H9 (cell line): ENCODE measurements around the gene UST. TPM values are rescaled to one million over a fixed set of nuclear protein-coding genes. Genes with fewer than 3 reads are reported as not detected.

Source experiments
- DNase-seq: peaks from one replicate; pipeline ENCODE4 v3.0.0-alpha.2; 2017
- H2AFZ ChIP-seq: one replicate; pipeline ENCODE4 v1.6.1; 2013; ENCODE audit warnings: mild to moderate bottlenecking, low read length, control low read depth, moderate library complexity
- H2AK5ac ChIP-seq: 2 replicates; pipeline ENCODE4 v1.6.1; 2013; ENCODE audit warnings: low read length, control low read depth, mixed read lengths; ENCODE audit not compliant: insufficient read length
- H2BK120ac ChIP-seq: one replicate; pipeline ENCODE4 v1.6.1; 2013; ENCODE audit warnings: low read depth, mild to moderate bottlenecking, low read length, control low read depth, inconsistent platforms; ENCODE audit not compliant: poor library complexity, severe bottlenecking
- H2BK12ac ChIP-seq: 2 replicates; pipeline ENCODE4 v1.6.1; 2013; ENCODE audit warnings: low read length, control low read depth, mixed read lengths, low read depth; ENCODE audit not compliant: insufficient read length
- H2BK15ac ChIP-seq: 2 replicates; pipeline ENCODE4 v1.6.1; 2013; ENCODE audit warnings: low read depth, low read length, control low read depth
- H2BK20ac ChIP-seq: one replicate; pipeline ENCODE4 v1.6.1; 2013; ENCODE audit warnings: low read depth, mild to moderate bottlenecking, low read length, control low read depth, inconsistent platforms; ENCODE audit not compliant: poor library complexity, severe bottlenecking
- H2BK5ac ChIP-seq: 2 replicates; pipeline ENCODE4 v1.6.1; 2013; ENCODE audit warnings: low read length, control low read depth, mixed read lengths; ENCODE audit not compliant: insufficient read length
- H3K14ac ChIP-seq: 2 replicates; pipeline ENCODE4 v1.6.1; 2013; ENCODE audit warnings: low read length, control low read depth; ENCODE audit not compliant: insufficient read depth
- H3K18ac ChIP-seq: 2 replicates; pipeline ENCODE4 v1.6.1; 2013; ENCODE audit warnings: low read depth, mild to moderate bottlenecking, mixed read lengths, low read length, control low read depth; ENCODE audit not compliant: insufficient read length
- H3K23ac ChIP-seq: 2 replicates; pipeline ENCODE4 v1.6.1; 2013; ENCODE audit warnings: low read length, control low read depth, mixed read lengths, low read depth; ENCODE audit not compliant: insufficient read length
- H3K23me2 ChIP-seq: 2 replicates; pipeline ENCODE4 v1.6.1; 2013; ENCODE audit warnings: low read depth, mild to moderate bottlenecking, mixed read lengths, low read length, control low read depth; ENCODE audit not compliant: insufficient read length, poor library complexity, severe bottlenecking
- H3K27ac ChIP-seq: 2 replicates; pipeline ENCODE4 v1.5.1; 2013; ENCODE audit warnings: low read length, control low read depth, mixed read lengths, low read depth; ENCODE audit not compliant: insufficient read length
- H3K27me3 ChIP-seq: 2 replicates; pipeline ENCODE4 v1.6.1; 2013; ENCODE audit warnings: low read length, control low read depth, inconsistent platforms; ENCODE audit not compliant: insufficient read depth
- H3K4ac ChIP-seq: 2 replicates; pipeline ENCODE4 v1.6.1; 2013; ENCODE audit warnings: low read depth, mild to moderate bottlenecking, control low read depth, inconsistent platforms, low read length, moderate library complexity
- H3K4me1 ChIP-seq: 2 replicates; pipeline ENCODE4 v1.6.1; 2013; ENCODE audit warnings: low read length, control low read depth, inconsistent platforms; ENCODE audit not compliant: insufficient read depth
- H3K4me2 ChIP-seq: 2 replicates; pipeline ENCODE4 v1.6.1; 2013; ENCODE audit warnings: low read length, control low read depth, mixed read lengths; ENCODE audit not compliant: insufficient read length, insufficient read depth
- H3K56ac ChIP-seq: 2 replicates; pipeline ENCODE4 v1.6.1; 2013; ENCODE audit warnings: low read depth, mild to moderate bottlenecking, mixed read lengths, low read length, control low read depth; ENCODE audit not compliant: insufficient read length
- H3K79me1 ChIP-seq: 2 replicates; pipeline ENCODE4 v1.6.1; 2013; ENCODE audit warnings: low read depth, mild to moderate bottlenecking, moderate library complexity, low read length, control low read depth, inconsistent platforms; ENCODE audit not compliant: insufficient read depth, poor library complexity, severe bottlenecking
- H3K79me2 ChIP-seq: 2 replicates; pipeline ENCODE4 v1.6.1; 2013; ENCODE audit warnings: low read length, control low read depth, inconsistent platforms; ENCODE audit not compliant: insufficient read depth
- H3K9ac ChIP-seq: 2 replicates; pipeline ENCODE4 v1.6.1; 2013; ENCODE audit warnings: low read length, control low read depth, mixed read lengths; ENCODE audit not compliant: insufficient read length; ENCODE audit errors: extremely low read depth
- H3K9me3 ChIP-seq: one replicate; pipeline ENCODE4 v1.6.1; 2013; ENCODE audit warnings: low read depth, low read length, inconsistent platforms; ENCODE audit not compliant: control insufficient read depth
- H3T11ph ChIP-seq: one replicate; pipeline ENCODE4 v1.6.1; 2013; ENCODE audit warnings: mild to moderate bottlenecking, low read length, control low read depth, inconsistent platforms
- H4K20me1 ChIP-seq: one replicate; pipeline ENCODE4 v1.6.1; 2013; ENCODE audit not compliant: control insufficient read depth, insufficient read length, insufficient read depth
- H4K5ac ChIP-seq: 2 replicates; pipeline ENCODE4 v1.6.1; 2013; ENCODE audit warnings: low read depth, mild to moderate bottlenecking, mixed read lengths, low read length, control low read depth; ENCODE audit not compliant: insufficient read length
- H4K8ac ChIP-seq: replicated peaks from 2 replicates; pipeline ENCODE4 v1.6.1; 2013; ENCODE audit warnings: low read length, control low read depth, mixed read lengths, low read depth; ENCODE audit not compliant: insufficient read length
- H4K91ac ChIP-seq: 2 replicates; pipeline ENCODE4 v1.6.1; 2013; ENCODE audit warnings: low read depth, mild to moderate bottlenecking, moderate library complexity, mixed read lengths, low read length, control low read depth; ENCODE audit not compliant: insufficient read length
- H3K27ac Mint-ChIP-seq, 3 experiments: 2 replicates in 2 of 3; 3 replicates in 1 of 3; pipeline ENCODE4 v1.8.0; 2020 to 2021; ENCODE audit warnings: mixed read lengths in 3 of 3, mild to moderate bottlenecking in 1 of 3, moderate library complexity in 1 of 3
- H3K27me3 Mint-ChIP-seq: 2 replicates; pipeline ENCODE4 v1.8.0; 2021; ENCODE audit warnings: low read depth, mild to moderate bottlenecking, moderate library complexity, mixed read lengths
- H3K36me3 Mint-ChIP-seq, 3 experiments: 2 replicates in 2 of 3; 3 replicates in 1 of 3; pipeline ENCODE4 v1.8.0; 2020 to 2021; ENCODE audit warnings: low read depth in 3 of 3, mixed read lengths in 3 of 3; ENCODE audit not compliant: insufficient read depth in 1 of 3
- H3K4me1 Mint-ChIP-seq, 2 experiments: 2 replicates each; pipeline ENCODE4 v1.8.0; 2020; ENCODE audit warnings: mixed read lengths in 2 of 2
- H3K4me3 Mint-ChIP-seq, 2 experiments: 2 replicates in 1 of 2; 3 replicates in 1 of 2; pipeline ENCODE4 v1.8.0; 2020 to 2021; ENCODE audit warnings: mild to moderate bottlenecking in 2 of 2, mixed read lengths in 2 of 2, moderate library complexity in 1 of 2
- H3K9me3 Mint-ChIP-seq, 2 experiments: 2 replicates in 1 of 2; 3 replicates in 1 of 2; pipeline ENCODE4 v1.8.0; 2020; ENCODE audit warnings: mild to moderate bottlenecking in 2 of 2, mixed read lengths in 2 of 2, moderate library complexity in 1 of 2
- CTCF ChIP-seq: fragments of 200-600 bp; sonication (generic); conservative IDR thresholded peaks from 3 replicates; pipeline ENCODE4 v1.8.0; 2021; ENCODE audit warnings: antibody characterized with exemption, mild to moderate bottlenecking
- WGBS: extraction: QIAGEN DNeasy Blood & Tissue Kit; methylation state at CpG from one replicate; pipeline ENCODE4 v1.1.7; 2013; ENCODE audit warnings: missing lambda C conversion rate, low lambda C conversion rate, mixed read lengths; ENCODE audit not compliant: insufficient read length; ENCODE audit errors: extremely low coverage; 5-methylcytosine and 5-hydroxymethylcytosine counted together
- total RNA-seq: library from RNA; stranded (reverse); gene quantifications from 2 replicates; pipeline ENCODE4 v1.2.1, GENCODE V29; 2021

The UST gene
- total RNA-seq, 1 experiment from 2014 or later, result 14.4 TPM

- no peak overlapping the region for H2BK5ac ChIP-seq
- H3K9me3 Mint-ChIP-seq, result no peaks in the 10 kb centered on the region
- no peak overlapping the region for H3K4me2 ChIP-seq
- H3T11ph ChIP-seq, result no peak overlapping the region
- no peak overlapping the region for H4K91ac ChIP-seq
- no peak overlapping the region for H3K18ac ChIP-seq
- no peak overlapping the region for H3K4me3 Mint-ChIP-seq
- H3K23me2 ChIP-seq, result no peaks in the 10 kb centered on the region
- peaks cover 16% of the 10 kb centered on the region for H3K4me1 ChIP-seq
- H3K79me2 ChIP-seq, result peaks cover 39% of the 10 kb centered on the region
- H3K27ac Mint-ChIP-seq, result no peak overlapping the region; a peak in 1 of 7 replicates
- no peak overlapping the region for H2BK20ac ChIP-seq
- no peak overlapping the region for H2AFZ ChIP-seq
- H3K14ac ChIP-seq, result no peak overlapping the region
- H2AK5ac ChIP-seq, result no peak overlapping the region
- peaks cover 43 to 47% of the 10 kb centered on the region in 2 experiments for H3K4me1 Mint-ChIP-seq
- H3K9ac ChIP-seq, result no peak overlapping the region
- H3K9me3 ChIP-seq, result no peaks in the 10 kb centered on the region
- H3K23ac ChIP-seq, result no peak overlapping the region
- no peaks in the 10 kb centered on the region for H3K27me3 Mint-ChIP-seq
- no peak overlapping the region for H3K56ac ChIP-seq
- no peak overlapping the region for H3K4ac ChIP-seq
- no peaks in the 10 kb centered on the region for H4K20me1 ChIP-seq
- peaks cover 0 to 4% (median 0%) of the 10 kb centered on the region in 3 experiments; a peak in 2 of 7 replicates for H3K36me3 Mint-ChIP-seq
- no peak for DNase-seq
- no CpG with 5 or more reads among the region's 3 CpGs for WGBS
- H2BK120ac ChIP-seq, result no peak overlapping the region
- no peak overlapping the region for H4K5ac ChIP-seq
- H2BK15ac ChIP-seq, result no peak overlapping the region
- H4K8ac ChIP-seq, result no peak overlapping the region
- no peaks in the 10 kb centered on the region; the same call in 1 of the 2 replicates for H3K27me3 ChIP-seq
- peaks cover 16% of the 10 kb centered on the region for H3K79me1 ChIP-seq
- no peak overlapping the region for H2BK12ac ChIP-seq
- TF ChIP-seq CTCF, result no peak
- H3K27ac ChIP-seq, result no peak overlapping the region
Observed at GRCh38 chr6:148771212-148771601, 24.4 kb downstream of the UST start.
